ENCODE measurements around the gene LY6G5B.

LY6G5B gene

DNA sequence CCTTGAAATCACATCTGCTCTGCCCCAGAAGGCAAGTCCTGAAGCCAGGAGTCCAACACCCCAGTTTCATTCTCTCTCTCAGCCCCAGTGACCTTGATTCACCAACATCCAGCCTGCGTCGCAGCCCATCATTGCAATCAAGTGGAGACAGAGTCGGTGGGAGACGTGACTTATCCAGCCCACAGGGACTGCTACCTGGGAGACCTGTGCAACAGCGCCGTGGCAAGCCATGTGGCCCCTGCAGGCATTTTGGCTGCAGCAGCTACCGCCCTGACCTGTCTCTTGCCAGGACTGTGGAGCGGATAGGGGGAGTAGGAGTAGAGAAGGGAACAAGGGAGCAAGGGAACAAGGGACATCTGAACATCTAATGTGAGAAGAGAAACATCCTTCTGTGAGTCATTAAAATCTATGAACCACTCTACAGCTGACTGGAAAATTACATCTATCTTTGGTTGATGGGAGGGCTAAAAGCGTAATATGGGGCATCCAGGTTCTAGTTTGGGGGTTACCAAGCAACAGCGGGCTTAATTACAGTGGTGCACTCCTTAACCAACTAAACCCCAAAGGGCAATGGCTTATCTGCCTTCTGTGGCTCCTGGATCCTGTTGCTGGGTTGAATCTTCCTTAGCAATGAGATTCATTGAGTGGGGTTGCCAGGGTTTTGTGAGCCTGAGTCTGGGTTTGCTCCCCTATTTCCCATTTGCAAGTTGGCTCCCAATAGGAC lies 47.9 kb downstream of the LY6G5B start:
- TF ChIP-seq POLR2AphosphoS5 (IDR thresholded peaks at IDR 0.05; ENCODE audit: low read depth, low read length) (no peak), REST (IDR thresholded peaks at IDR 0.05; ENCODE audit: insufficient read depth in 1 of 2, low read depth in 2 of 2, low read length in 2 of 2) (no peak)

DNA sequence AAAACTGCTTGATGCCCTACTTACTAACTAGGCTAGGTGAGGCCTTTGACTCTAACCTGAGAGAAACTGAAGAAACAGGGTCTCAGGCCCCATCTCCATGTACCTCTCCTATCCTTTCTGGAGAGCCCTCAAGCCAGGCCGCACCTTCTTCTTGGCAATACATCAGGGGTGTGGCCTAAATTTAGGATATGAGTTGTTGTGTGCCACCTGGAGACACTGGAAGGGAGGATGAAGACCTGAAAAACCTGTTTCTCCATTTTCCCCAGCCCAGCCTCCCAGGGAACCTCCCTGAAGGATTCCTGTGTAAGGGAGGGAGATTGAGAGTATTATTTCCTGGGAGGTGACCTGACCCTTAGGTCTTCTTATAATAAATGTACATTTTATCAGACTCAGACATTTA lies 48.5 kb downstream of the LY6G5B start:
- TF ChIP-seq POLR2AphosphoS5 (IDR thresholded peaks at IDR 0.05; ENCODE audit: low read depth, low read length) = no peak
- TF ChIP-seq FOXP2 (optimal IDR thresholded peaks at IDR 0.05; ENCODE audit: borderline replicate concordance, extremely low read depth, extremely low read length, insufficient read depth) = no peak
- no peak for TF ChIP-seq REST (IDR thresholded peaks at IDR 0.05; ENCODE audit: insufficient read depth in 1 of 2, low read depth in 2 of 2, low read length in 2 of 2)
- no peak for TF ChIP-seq TAF1 (IDR thresholded peaks at IDR 0.05; ENCODE audit: borderline replicate concordance, insufficient read depth, low read length)
- TF ChIP-seq SIN3A (IDR thresholded peaks at IDR 0.05; ENCODE audit: borderline replicate concordance, insufficient read depth, low read length) = no peak

DNA sequence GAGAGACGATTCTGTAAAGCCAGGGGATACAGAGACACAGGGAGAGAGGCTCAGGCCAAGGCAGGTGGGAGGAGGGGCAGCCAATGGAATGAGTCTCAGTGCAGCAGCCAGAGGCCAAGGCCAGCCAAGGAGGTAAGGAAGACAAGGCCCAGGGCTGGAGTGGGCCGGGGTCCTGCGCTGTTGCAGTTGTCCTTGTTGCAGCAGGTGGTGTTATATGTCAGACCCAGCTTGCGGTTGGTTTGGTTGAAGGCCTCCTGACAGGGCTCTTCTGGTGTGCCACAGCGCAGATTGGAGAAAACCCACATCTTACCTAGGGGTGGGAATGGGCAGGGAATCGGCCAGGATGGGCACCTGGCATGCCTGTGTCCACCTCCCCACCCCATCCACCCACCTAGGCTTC lies 49.2 kb downstream of the LY6G5B start:
- no peak for TF ChIP-seq FOXP2 (optimal IDR thresholded peaks at IDR 0.05; ENCODE audit: borderline replicate concordance, extremely low read depth, extremely low read length, insufficient read depth)
- TF ChIP-seq POLR2AphosphoS5 (IDR thresholded peaks at IDR 0.05; ENCODE audit: low read depth, low read length) = no peak
- TF ChIP-seq SIN3A (IDR thresholded peaks at IDR 0.05; ENCODE audit: borderline replicate concordance, insufficient read depth, low read length) = no peak
- no peak for TF ChIP-seq TAF1 (IDR thresholded peaks at IDR 0.05; ENCODE audit: borderline replicate concordance, insufficient read depth, low read length)
- TF ChIP-seq REST (IDR thresholded peaks at IDR 0.05; ENCODE audit: insufficient read depth in 1 of 2, low read depth in 2 of 2, low read length in 2 of 2) = no peak

- no peak for TF ChIP-seq TAF1 (IDR thresholded peaks at IDR 0.05; ENCODE audit: borderline replicate concordance, insufficient read depth, low read length)
- TF ChIP-seq REST (IDR thresholded peaks at IDR 0.05; ENCODE audit: insufficient read depth in 1 of 2, low read depth in 2 of 2, low read length in 2 of 2) = no peak
- no peak for TF ChIP-seq FOXP2 (optimal IDR thresholded peaks at IDR 0.05; ENCODE audit: borderline replicate concordance, extremely low read depth, extremely low read length, insufficient read depth)
- TF ChIP-seq SIN3A (IDR thresholded peaks at IDR 0.05; ENCODE audit: borderline replicate concordance, insufficient read depth, low read length) = no peak
- no peak for TF ChIP-seq POLR2AphosphoS5 (IDR thresholded peaks at IDR 0.05; ENCODE audit: low read depth, low read length)
Measured at GRCh38 chr6:31720196-31720770, 50.5 kb downstream of the LY6G5B start.
